Measurements from ENCODE around the gene KIF1A.

Gene KIF1A

DNA sequence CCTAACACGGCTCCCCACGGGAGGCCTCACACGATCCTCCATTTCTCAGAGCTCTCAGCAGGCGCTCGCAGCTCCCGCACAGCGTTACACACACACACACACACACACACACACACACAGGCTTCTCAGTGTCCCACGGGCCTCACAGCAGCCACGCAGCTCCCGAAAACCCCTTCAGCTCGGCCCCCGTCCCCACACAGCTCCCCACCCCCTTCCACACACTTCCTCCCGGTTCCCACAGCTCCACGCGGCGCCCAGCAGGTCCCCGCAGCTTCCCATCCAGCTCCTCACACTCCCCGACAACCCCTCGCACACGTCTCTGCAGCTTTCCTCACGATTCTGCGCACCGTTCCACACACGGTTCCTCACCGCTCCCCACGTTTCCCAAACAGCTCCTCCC lies 41.6 kb downstream of the KIF1A start:
- Histone ChIP-seq H3K27ac (ENCODE audit: insufficient read depth, low read depth, low read length, poor library complexity, severe bottlenecking) (no peak overlapping the region), H3K9me3 (ENCODE audit: control insufficient read depth, low read length) (no peaks in the 10 kb centered on the region), H3K4me3 (ENCODE audit: insufficient read depth, low read depth, low read length) (no peak overlapping the region), H3K4me1 (ENCODE audit: control insufficient read depth, insufficient read depth, low read length) (no peaks in the 10 kb centered on the region), H3K27me3 (ENCODE audit: control insufficient read depth, insufficient read depth, low read length, poor library complexity, severe bottlenecking) (no peaks in the 10 kb centered on the region), H3K36me3 (ENCODE audit: control insufficient read depth, insufficient read depth, low read length) (no peaks in the 10 kb centered on the region)
- 91% methylated on average over 26 of the region's 26 CpGs for WGBS, 2 experiments

DNA sequence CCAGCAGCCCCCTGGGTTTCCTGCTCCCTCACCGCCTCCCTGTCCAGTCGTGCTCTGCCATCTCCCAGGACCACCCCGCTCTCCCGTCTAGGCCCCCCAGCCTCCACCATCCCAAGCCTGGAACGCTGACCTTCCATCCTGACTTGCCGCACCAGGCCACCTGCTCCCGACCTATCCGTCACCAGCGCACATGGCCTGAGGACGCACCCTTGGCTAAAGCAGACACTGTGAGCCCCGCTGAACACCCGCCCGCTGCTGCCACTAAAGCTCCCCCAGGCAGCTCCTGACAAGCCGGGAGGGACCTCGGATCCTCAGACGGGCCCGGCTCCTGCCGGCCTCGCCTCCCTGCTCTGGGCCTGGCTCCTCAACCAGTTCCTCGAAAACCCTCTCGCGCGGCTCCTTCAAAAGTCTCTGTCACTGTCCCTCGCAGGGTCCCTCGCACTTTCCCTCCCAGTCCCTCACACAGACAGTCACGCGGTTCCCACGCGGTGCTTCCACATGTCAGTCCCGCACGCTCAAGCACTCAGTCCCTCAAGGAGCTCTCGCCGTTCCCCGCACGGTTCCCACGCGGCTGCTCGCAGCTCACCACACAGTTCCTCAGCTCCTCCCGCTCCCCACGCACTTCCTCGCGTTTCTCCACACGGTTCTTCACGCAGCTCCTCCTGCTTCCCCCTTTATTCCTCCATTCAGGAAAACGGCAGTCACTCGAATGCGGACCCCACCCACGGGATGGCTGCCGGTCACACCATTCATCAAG lies 42.4 kb downstream of the KIF1A start:
- Histone ChIP-seq H3K27ac (ENCODE audit: insufficient read depth, low read depth, low read length, poor library complexity, severe bottlenecking) (no peak overlapping the region), H3K4me1 (ENCODE audit: control insufficient read depth, insufficient read depth, low read length) (no peaks in the 10 kb centered on the region), H3K9me3 (ENCODE audit: control insufficient read depth, low read length) (no peaks in the 10 kb centered on the region), H3K27me3 (ENCODE audit: control insufficient read depth, insufficient read depth, low read length, poor library complexity, severe bottlenecking) (no peaks in the 10 kb centered on the region), H3K4me3 (ENCODE audit: insufficient read depth, low read depth, low read length) (no peak overlapping the region), H3K36me3 (ENCODE audit: control insufficient read depth, insufficient read depth, low read length) (no peaks in the 10 kb centered on the region)
- 93% methylated on average over 49 of the region's 49 CpGs for WGBS, 2 experiments

DNA sequence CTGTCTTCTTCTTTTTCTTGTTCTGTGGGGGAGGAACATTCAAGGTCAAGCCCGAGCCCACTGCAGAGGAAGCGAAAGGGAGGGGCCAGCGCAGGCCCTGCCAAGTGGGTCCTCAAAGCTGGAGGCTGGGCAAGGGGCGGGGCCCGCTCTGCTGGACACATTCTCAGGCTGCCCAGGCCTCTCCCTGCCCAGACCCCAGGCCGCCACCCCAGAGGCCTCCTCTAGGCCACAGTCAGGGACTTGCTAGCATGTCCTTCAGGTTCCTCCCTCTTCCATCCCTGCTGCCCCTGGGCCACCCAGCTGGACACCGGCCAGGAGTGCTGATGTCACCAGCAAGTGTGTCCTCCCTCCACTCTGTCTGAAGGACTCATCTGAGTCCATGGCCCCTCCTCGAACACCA lies 44.1 kb downstream of the KIF1A start:
- Histone ChIP-seq H3K9me3 (ENCODE audit: control insufficient read depth, low read length) (no peaks in the 10 kb centered on the region), H3K36me3 (ENCODE audit: control insufficient read depth, insufficient read depth, low read length) (no peaks in the 10 kb centered on the region), H3K4me1 (ENCODE audit: control insufficient read depth, insufficient read depth, low read length) (no peaks in the 10 kb centered on the region), H3K27me3 (ENCODE audit: control insufficient read depth, insufficient read depth, low read length, poor library complexity, severe bottlenecking) (no peaks in the 10 kb centered on the region), H3K4me3 (ENCODE audit: insufficient read depth, low read depth, low read length) (no peak overlapping the region), H3K27ac (ENCODE audit: insufficient read depth, low read depth, low read length, poor library complexity, severe bottlenecking) (no peak overlapping the region)
- 91 to 92% methylated on average over 8 of the region's 8 CpGs for WGBS, 2 experiments

- no peaks in the 10 kb centered on the region for H3K36me3 ChIP-seq (ENCODE audit: control insufficient read depth, insufficient read depth, low read length)
- no peak overlapping the region for H3K27ac ChIP-seq (ENCODE audit: insufficient read depth, low read depth, low read length, poor library complexity, severe bottlenecking)
- H3K9me3 ChIP-seq (ENCODE audit: control insufficient read depth, low read length) = no peaks in the 10 kb centered on the region
- H3K4me3 ChIP-seq (ENCODE audit: insufficient read depth, low read depth, low read length) = no peak overlapping the region
- 92 to 94% methylated on average over 9 of the region's 9 CpGs for WGBS, 2 experiments
- no peaks in the 10 kb centered on the region for H3K4me1 ChIP-seq (ENCODE audit: control insufficient read depth, insufficient read depth, low read length)
- H3K27me3 ChIP-seq (ENCODE audit: control insufficient read depth, insufficient read depth, low read length, poor library complexity, severe bottlenecking) = no peaks in the 10 kb centered on the region
These were observed 45.2 kb downstream of the KIF1A start for GRCh38 chr2:240774856-240775255.

GRCh38 chr2:240769096-240769495 lies 50.9 kb downstream of the KIF1A start:
- 95% methylated on average over 7 of the region's 7 CpGs for WGBS, 2 experiments
- Histone ChIP-seq H3K27ac (ENCODE audit: insufficient read depth, low read depth, low read length, poor library complexity, severe bottlenecking) (no peak overlapping the region), H3K4me1 (ENCODE audit: control insufficient read depth, insufficient read depth, low read length) (no peaks in the 10 kb centered on the region), H3K4me3 (ENCODE audit: insufficient read depth, low read depth, low read length) (no peak overlapping the region), H3K9me3 (ENCODE audit: control insufficient read depth, low read length) (no peaks in the 10 kb centered on the region), H3K36me3 (ENCODE audit: control insufficient read depth, insufficient read depth, low read length) (no peaks in the 10 kb centered on the region), H3K27me3 (ENCODE audit: control insufficient read depth, insufficient read depth, low read length, poor library complexity, severe bottlenecking) (no peaks in the 10 kb centered on the region)

GRCh38 chr2:240768216-240768615 lies 51.8 kb downstream of the KIF1A start:
- Histone ChIP-seq H3K9me3 (ENCODE audit: control insufficient read depth, low read length) (no peaks in the 10 kb centered on the region), H3K36me3 (ENCODE audit: control insufficient read depth, insufficient read depth, low read length) (no peaks in the 10 kb centered on the region), H3K4me1 (ENCODE audit: control insufficient read depth, insufficient read depth, low read length) (no peaks in the 10 kb centered on the region), H3K27me3 (ENCODE audit: control insufficient read depth, insufficient read depth, low read length, poor library complexity, severe bottlenecking) (no peaks in the 10 kb centered on the region), H3K27ac (ENCODE audit: insufficient read depth, low read depth, low read length, poor library complexity, severe bottlenecking) (no peak overlapping the region), H3K4me3 (ENCODE audit: insufficient read depth, low read depth, low read length) (no peak overlapping the region)
- WGBS, 2 experiments = 95 to 97% methylated on average over 7 of the region's 7 CpGs

DNA sequence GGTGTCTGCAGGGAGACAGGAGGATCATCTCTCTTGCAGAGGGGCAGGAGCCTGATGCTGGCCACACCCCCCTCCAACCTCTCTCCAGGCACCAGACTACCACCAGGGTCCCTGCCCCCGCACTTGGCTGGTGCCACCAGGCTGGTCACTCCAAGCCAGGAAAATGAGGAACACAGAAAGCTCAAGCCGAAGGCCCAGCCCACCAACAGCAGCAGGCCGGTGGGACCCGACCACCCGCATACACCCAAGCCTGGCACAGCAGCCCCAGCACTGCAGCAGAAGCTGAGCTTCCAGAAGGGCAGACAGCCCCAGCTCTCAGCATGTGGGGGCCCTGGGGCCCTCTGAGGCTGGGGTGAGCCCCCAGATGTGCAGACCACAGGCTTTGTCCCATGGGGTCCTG lies 52.7 kb downstream of the KIF1A start:
- Histone ChIP-seq H3K36me3 (ENCODE audit: control insufficient read depth, insufficient read depth, low read length) (no peaks in the 10 kb centered on the region), H3K4me1 (ENCODE audit: control insufficient read depth, insufficient read depth, low read length) (no peaks in the 10 kb centered on the region), H3K4me3 (ENCODE audit: insufficient read depth, low read depth, low read length) (no peak overlapping the region), H3K27ac (ENCODE audit: insufficient read depth, low read depth, low read length, poor library complexity, severe bottlenecking) (no peak overlapping the region), H3K9me3 (ENCODE audit: control insufficient read depth, low read length) (no peaks in the 10 kb centered on the region), H3K27me3 (ENCODE audit: control insufficient read depth, insufficient read depth, low read length, poor library complexity, severe bottlenecking) (no peaks in the 10 kb centered on the region)
- 95 to 96% methylated on average over 5 of the region's 5 CpGs for WGBS, 2 experiments

DNA sequence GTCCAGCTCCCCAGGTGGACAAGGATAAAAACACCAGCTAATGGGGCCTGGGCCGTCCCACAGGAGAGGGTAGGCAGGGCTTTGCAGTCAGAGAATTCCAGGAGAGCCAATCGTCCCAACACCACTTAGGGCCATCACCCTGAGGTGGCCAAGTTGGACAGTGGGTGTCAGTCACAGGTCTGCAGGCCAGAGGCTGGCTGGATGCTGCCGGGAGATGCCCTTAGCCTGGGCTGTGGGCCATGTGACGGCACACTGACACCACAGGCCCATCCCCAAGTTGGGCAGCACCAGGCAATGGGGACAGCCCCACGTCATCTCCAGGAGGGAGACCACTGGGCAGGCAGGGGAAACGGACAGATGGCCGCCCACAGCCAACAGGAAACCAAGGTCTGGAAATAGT lies 53.9 kb downstream of the KIF1A start:
- H3K9me3 ChIP-seq (ENCODE audit: control insufficient read depth, low read length) = no peaks in the 10 kb centered on the region
- 90 to 92% methylated on average over 7 of the region's 7 CpGs for WGBS, 2 experiments
- H3K4me3 ChIP-seq (ENCODE audit: insufficient read depth, low read depth, low read length) = no peak overlapping the region
- no peaks in the 10 kb centered on the region for H3K27me3 ChIP-seq (ENCODE audit: control insufficient read depth, insufficient read depth, low read length, poor library complexity, severe bottlenecking)
- no peak overlapping the region for H3K27ac ChIP-seq (ENCODE audit: insufficient read depth, low read depth, low read length, poor library complexity, severe bottlenecking)
- no peaks in the 10 kb centered on the region for H3K4me1 ChIP-seq (ENCODE audit: control insufficient read depth, insufficient read depth, low read length)
- no peaks in the 10 kb centered on the region for H3K36me3 ChIP-seq (ENCODE audit: control insufficient read depth, insufficient read depth, low read length)

GRCh38 chr2:240765007-240765406 lies 55.0 kb downstream of the KIF1A start:
- Histone ChIP-seq H3K27me3 (ENCODE audit: control insufficient read depth, insufficient read depth, low read length, poor library complexity, severe bottlenecking) (no peaks in the 10 kb centered on the region), H3K36me3 (ENCODE audit: control insufficient read depth, insufficient read depth, low read length) (no peaks in the 10 kb centered on the region), H3K9me3 (ENCODE audit: control insufficient read depth, low read length) (no peaks in the 10 kb centered on the region), H3K27ac (ENCODE audit: insufficient read depth, low read depth, low read length, poor library complexity, severe bottlenecking) (no peak overlapping the region), H3K4me3 (ENCODE audit: insufficient read depth, low read depth, low read length) (no peak overlapping the region), H3K4me1 (ENCODE audit: control insufficient read depth, insufficient read depth, low read length) (no peaks in the 10 kb centered on the region)
- WGBS, 2 experiments = 92 to 95% methylated on average over 7 of the region's 7 CpGs

GRCh38 chr2:240764605-240765004 lies 55.4 kb downstream of the KIF1A start:
- 89 to 90% methylated on average over 5 of the region's 5 CpGs for WGBS, 2 experiments
- no peaks in the 10 kb centered on the region for H3K27me3 ChIP-seq (ENCODE audit: control insufficient read depth, insufficient read depth, low read length, poor library complexity, severe bottlenecking)
- H3K36me3 ChIP-seq (ENCODE audit: control insufficient read depth, insufficient read depth, low read length) = no peaks in the 10 kb centered on the region
- no peaks in the 10 kb centered on the region for H3K4me1 ChIP-seq (ENCODE audit: control insufficient read depth, insufficient read depth, low read length)
- H3K27ac ChIP-seq (ENCODE audit: insufficient read depth, low read depth, low read length, poor library complexity, severe bottlenecking) = no peak overlapping the region
- H3K9me3 ChIP-seq (ENCODE audit: control insufficient read depth, low read length) = no peaks in the 10 kb centered on the region
- H3K4me3 ChIP-seq (ENCODE audit: insufficient read depth, low read depth, low read length) = no peak overlapping the region

DNA sequence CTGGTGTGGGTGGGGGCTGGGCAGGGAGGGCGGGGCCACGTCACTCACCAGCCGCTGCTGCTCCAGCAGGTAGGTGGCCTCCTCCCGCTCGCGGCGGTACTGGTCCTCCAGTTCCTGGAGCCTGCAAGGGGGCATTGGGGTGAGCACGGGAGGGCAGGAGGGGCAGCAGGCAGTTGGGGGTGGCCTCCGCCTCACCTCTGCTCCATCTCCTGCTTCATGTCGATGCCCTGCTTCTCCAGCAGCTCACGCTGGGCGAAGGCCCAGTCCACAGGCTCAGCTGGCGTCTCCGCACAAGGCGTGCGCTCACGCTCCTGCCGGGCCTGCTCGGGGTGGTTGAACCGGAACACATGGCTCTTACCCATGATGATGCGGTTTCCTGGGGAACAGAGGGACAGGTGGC lies 57.0 kb downstream of the KIF1A start:
- no peaks in the 10 kb centered on the region for H3K36me3 ChIP-seq (ENCODE audit: control insufficient read depth, insufficient read depth, low read length)
- no peaks in the 10 kb centered on the region for H3K4me1 ChIP-seq (ENCODE audit: control insufficient read depth, insufficient read depth, low read length)
- H3K9me3 ChIP-seq (ENCODE audit: control insufficient read depth, low read length) = no peaks in the 10 kb centered on the region
- H3K4me3 ChIP-seq (ENCODE audit: insufficient read depth, low read depth, low read length) = no peak overlapping the region
- H3K27me3 ChIP-seq (ENCODE audit: control insufficient read depth, insufficient read depth, low read length, poor library complexity, severe bottlenecking) = no peaks in the 10 kb centered on the region
- 91 to 93% methylated on average over 21 of the region's 21 CpGs for WGBS, 2 experiments
- H3K27ac ChIP-seq (ENCODE audit: insufficient read depth, low read depth, low read length, poor library complexity, severe bottlenecking) = no peak overlapping the region

All from ectodermal cell (in vitro differentiated cells).